HL-60 (cell line): ENCODE results near the gene MAFG.

ENCODE experiments used
- DNase-seq, 2 experiments: peaks; one replicate each; pipeline ENCODE4 v3.0.0-alpha.2; 2010 to 2020; ENCODE audit warnings: low read depth in 1 of 2, low spot score in 1 of 2
- H3K27ac ChIP-seq: fragments of 250-450 bp; sonication (Bioruptor Pico); replicated peaks from 2 replicates; pipeline ENCODE4 v1.5.1; 2020; ENCODE audit warnings: mild to moderate bottlenecking, moderate library complexity
- H3K27me3 ChIP-seq: fragments of 250-450 bp; sonication (Bioruptor Pico); 2 replicates; pipeline ENCODE4 v1.5.1; 2021; ENCODE audit warnings: mild to moderate bottlenecking, moderate library complexity; ENCODE audit not compliant: insufficient read depth, poor library complexity, severe bottlenecking
- H3K4me3 ChIP-seq: replicated peaks from 2 replicates; pipeline ENCODE4 v1.5.1; 2011; ENCODE audit warnings: mild to moderate bottlenecking, control low read depth, low read length; ENCODE audit not compliant: insufficient read depth
- GABPA ChIP-seq: IDR thresholded peaks from 2 replicates; pipeline ENCODE4 v1.6.1; 2012; ENCODE audit warnings: low read depth
- POLR2AphosphoS5 ChIP-seq: IDR thresholded peaks from 2 replicates; pipeline ENCODE4 v1.6.1; 2012; ENCODE audit warnings: low read depth
- SPI1 ChIP-seq: IDR thresholded peaks from 2 replicates; pipeline ENCODE4 v1.6.1; 2012; ENCODE audit warnings: low read depth, mild to moderate bottlenecking, borderline replicate concordance
- long read RNA-seq: library from polyadenylated mRNA; unstranded; transcript quantifications from one replicate; pipeline ENCODE4 v2.0.0, GENCODE V29; 2020
- TF ChIP-seq, protein P1 (sequence below): IDR thresholded peaks from one replicate; pipeline ENCODE4 v1.5.1; 2011; ENCODE audit warnings: low read length, control low read depth, inconsistent platforms; ENCODE audit not compliant: insufficient read depth
- TF ChIP-seq, protein P2 (sequence below): IDR thresholded peaks from 2 replicates; pipeline ENCODE4 v1.6.1; 2012; ENCODE audit warnings: low read depth; ENCODE audit not compliant: insufficient replicate concordance

The MAFG gene
- long read RNA-seq, transcript MAFG-202 (3 exons, 1,743 nt): major isoform, 20 of 29 reads
- long read RNA-seq, partial matches to known transcripts: 3 of 29 reads
- long read RNA-seq, other reads (novel, unspliced or antisense): 6 of 29 reads

DNA sequence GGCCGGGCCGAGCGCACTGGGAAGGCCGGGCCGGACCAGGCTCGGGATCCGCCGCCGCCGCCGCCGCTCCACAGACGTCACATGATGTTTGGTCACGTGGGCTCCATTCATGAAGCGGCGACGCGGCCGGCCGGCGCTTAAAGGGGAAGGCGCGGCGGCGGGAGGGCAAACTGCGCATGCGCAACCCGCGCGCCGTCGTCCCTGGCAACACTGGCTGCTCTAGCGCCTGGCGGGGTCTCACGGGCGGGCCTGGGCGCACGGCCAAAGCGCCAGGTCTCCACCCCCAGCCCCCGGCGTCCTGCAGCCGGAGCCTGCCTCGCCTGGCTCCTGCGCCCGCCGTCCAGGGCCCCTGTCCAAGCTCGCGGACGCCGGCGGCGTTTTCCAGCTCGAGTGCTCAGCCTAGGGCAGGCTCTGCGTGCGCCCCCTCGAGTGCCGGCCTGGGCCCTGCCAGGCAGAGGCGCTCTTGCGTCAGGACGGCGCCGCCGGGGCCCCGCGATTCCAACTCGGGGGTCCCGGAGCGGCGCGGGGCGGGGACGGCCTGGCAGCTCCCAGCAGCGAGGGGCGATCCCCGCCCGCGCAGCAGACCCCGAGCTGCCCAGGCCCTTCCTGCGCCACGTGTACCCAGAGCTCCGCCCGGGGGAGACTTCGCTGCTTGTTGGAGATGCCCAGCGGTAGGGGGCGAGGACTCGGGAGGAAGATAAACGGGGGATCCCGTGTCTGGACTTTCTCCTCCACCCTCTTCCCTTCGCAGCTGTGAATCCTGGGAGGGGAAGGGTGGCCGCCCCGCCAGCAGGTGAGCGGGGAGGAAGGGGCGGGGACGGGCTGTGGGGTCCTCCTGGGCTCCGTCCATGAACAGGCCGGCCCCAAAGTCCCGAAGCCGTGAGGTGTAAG, at the start of gene MAFG:
Gene MAFG (minus strand): TSS at position 83 of the 891 bp plus-strand sequence. CDS start 4,550 bp downstream, outside the sequence.
- TF ChIP-seq, protein P1, sequence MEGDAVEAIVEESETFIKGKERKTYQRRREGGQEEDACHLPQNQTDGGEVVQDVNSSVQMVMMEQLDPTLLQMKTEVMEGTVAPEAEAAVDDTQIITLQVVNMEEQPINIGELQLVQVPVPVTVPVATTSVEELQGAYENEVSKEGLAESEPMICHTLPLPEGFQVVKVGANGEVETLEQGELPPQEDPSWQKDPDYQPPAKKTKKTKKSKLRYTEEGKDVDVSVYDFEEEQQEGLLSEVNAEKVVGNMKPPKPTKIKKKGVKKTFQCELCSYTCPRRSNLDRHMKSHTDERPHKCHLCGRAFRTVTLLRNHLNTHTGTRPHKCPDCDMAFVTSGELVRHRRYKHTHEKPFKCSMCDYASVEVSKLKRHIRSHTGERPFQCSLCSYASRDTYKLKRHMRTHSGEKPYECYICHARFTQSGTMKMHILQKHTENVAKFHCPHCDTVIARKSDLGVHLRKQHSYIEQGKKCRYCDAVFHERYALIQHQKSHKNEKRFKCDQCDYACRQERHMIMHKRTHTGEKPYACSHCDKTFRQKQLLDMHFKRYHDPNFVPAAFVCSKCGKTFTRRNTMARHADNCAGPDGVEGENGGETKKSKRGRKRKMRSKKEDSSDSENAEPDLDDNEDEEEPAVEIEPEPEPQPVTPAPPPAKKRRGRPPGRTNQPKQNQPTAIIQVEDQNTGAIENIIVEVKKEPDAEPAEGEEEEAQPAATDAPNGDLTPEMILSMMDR: no peak
- peak; percentile 30; the same call in 1 of the 2 replicates for TF ChIP-seq SPI1
- DNase-seq: peak; percentile 81 to 84
- Histone ChIP-seq H3K27ac (peak within 1 kb of the TSS; percentile 92), H3K27me3 (no peaks in the 10 kb centered on the region), H3K4me3 (peak within 1 kb of the TSS; percentile 76)

DNA sequence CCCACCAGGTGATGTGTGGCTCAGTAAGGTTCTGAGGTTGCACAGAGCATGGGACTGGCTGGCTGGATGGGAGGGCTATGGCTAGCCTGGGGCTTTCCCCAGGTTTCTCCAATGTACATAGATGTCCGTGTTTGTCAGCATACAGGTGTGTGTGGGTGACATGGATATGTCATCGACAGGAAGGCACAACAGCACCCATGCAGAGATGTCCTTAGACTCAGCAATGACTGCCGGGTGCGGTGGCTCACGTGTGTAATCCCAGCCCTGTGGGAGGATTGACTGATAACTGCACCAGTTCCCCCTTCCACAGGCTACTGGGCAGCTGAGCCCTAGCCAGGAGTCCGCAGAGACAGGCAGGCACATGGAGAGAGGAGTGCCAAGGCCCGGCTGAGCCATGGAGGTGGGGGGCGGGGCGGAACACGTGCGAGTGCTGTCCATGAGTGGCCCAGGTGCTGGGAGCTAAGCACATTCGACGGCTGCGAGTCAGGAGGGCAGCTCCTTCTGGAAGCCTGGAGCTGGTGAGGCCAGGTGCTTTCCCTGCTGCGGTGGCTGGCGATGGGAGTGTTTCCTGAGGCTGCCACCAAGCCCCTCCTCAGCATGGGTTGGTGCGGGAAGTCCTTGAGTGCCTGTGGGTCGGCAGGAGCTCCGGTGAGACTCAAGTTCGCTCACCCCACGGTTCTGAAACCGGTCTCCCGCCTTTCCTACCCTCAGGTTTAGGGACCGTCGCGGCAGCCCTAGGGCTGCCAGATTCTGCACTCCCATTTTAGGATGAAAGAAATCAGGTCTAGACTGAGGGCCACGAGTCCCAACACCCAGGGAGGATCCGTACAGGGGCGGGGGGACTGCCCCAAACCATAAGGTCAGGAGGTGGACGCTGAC, 49.0 kb upstream of the MAFG start:
- H3K4me3 ChIP-seq: peak overlapping the region; percentile 81
- TF ChIP-seq GABPA (no peak), SPI1 (0 out of 2 replicates have a peak, but pooled peaks have one; percentile 11)
- TF ChIP-seq, protein P2, sequence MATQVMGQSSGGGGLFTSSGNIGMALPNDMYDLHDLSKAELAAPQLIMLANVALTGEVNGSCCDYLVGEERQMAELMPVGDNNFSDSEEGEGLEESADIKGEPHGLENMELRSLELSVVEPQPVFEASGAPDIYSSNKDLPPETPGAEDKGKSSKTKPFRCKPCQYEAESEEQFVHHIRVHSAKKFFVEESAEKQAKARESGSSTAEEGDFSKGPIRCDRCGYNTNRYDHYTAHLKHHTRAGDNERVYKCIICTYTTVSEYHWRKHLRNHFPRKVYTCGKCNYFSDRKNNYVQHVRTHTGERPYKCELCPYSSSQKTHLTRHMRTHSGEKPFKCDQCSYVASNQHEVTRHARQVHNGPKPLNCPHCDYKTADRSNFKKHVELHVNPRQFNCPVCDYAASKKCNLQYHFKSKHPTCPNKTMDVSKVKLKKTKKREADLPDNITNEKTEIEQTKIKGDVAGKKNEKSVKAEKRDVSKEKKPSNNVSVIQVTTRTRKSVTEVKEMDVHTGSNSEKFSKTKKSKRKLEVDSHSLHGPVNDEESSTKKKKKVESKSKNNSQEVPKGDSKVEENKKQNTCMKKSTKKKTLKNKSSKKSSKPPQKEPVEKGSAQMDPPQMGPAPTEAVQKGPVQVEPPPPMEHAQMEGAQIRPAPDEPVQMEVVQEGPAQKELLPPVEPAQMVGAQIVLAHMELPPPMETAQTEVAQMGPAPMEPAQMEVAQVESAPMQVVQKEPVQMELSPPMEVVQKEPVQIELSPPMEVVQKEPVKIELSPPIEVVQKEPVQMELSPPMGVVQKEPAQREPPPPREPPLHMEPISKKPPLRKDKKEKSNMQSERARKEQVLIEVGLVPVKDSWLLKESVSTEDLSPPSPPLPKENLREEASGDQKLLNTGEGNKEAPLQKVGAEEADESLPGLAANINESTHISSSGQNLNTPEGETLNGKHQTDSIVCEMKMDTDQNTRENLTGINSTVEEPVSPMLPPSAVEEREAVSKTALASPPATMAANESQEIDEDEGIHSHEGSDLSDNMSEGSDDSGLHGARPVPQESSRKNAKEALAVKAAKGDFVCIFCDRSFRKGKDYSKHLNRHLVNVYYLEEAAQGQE: no peak
- peak overlapping the region; percentile 70 for H3K27ac ChIP-seq
- DNase-seq: peak; percentile 35 to 47
- H3K27me3 ChIP-seq: no peaks in the 10 kb centered on the region

DNA sequence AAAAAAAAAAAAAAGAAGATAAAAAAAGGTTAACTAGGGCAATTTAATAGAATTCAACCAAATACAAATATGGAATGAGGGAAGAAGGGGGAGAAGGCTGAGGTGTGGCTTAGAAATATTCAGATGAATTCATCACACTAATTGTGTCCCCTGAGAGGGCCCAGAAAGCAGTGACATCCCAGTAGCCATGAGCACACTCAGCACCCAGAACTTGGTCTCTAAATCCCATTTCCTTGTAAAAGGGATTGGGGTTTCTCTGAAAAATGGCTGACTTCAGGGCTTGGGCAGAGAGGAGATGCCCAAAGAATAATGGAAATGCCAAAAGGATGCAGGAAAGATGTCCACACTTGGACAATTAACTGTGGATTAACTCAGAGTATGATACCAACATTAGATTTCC, 45.9 kb upstream of the MAFG start:
- TF ChIP-seq GABPA (no peak), POLR2AphosphoS5 (no peak), SPI1 (no peak)
- TF ChIP-seq, protein P2: no peak
- TF ChIP-seq, protein P1: no peak
- Histone ChIP-seq H3K4me3 (no peak overlapping the region), H3K27ac (no peak overlapping the region), H3K27me3 (no peaks in the 10 kb centered on the region)
- no peak for DNase-seq
